Activated CD4-positive, alpha-beta T cell treated with anti-CD3 and anti-CD28 coated beads, Interleukin-2, amount 50 U/mL, for 16 hours (primary cell): ENCODE results near the gene BSN.

Source experiments
- DNase-seq: peaks from one replicate; pipeline ENCODE4 v3.0.0-alpha.2; 2020

Gene BSN

DNA sequence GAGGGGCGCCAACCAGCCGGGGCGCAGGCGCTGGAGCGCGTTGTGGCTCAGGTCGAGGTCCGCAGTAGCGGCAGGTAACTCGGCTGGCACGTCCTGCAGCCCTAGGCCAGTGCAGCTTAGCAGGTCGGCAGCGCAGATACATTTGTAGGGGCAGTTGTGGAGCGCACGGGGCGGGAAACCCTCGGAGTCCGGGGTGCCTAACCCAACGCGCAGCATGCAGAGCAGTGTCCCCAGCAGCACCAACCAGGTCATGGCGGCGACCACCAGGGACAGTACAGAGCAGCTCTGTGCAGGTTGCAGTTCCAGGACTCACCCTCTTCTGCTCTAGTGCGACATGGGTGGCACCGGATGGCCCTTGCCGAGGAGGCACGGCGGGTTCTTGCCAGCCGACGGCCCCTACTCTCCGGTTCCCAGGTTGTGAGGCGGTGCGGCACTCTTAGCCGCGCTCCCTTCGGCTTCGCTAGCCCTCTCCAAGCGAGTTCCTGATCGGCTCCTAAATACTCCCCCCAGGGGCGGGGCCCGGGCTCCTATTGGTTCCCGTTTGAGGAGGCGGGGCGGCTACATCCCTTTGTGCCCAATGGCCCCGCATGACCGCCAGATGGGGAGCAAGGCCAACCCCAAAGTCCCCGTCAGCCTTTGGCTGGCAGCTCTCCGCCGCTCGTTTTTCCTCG, 165.1 kb downstream of the BSN start, which contains the start of gene AMIGO3:
Gene AMIGO3 (minus strand): TSS at position 471 of the 671 bp plus-strand sequence. CDS start 219 bp downstream, at position 252.
- peak; percentile 93 for DNase-seq
